HepG2 (cell line): ENCODE results near the gene HSPA1A. TPM values are rescaled to one million over a fixed set of nuclear protein-coding genes. Genes with fewer than 3 reads are reported as not detected.

ENCODE experiments used
- CBFB ChIP-seq: sonication (generic); formaldehyde crosslinking; IDR thresholded peaks from 2 replicates; pipeline ENCODE4 v1.4.0; 2020; ENCODE audit warnings: missing genetic modification reagents
- KAT7 ChIP-seq: IDR thresholded peaks from 2 replicates; pipeline ENCODE4 v1.6.1; 2018; ENCODE audit warnings: borderline replicate concordance, missing compliant biosample characterization
- MED13 ChIP-seq: sonication (generic); formaldehyde crosslinking; IDR thresholded peaks from 2 replicates; pipeline ENCODE4 v1.5.0; 2020; ENCODE audit warnings: missing genetic modification reagents
- MTA3 ChIP-seq: sonication (generic); formaldehyde crosslinking; IDR thresholded peaks from 2 replicates; pipeline ENCODE4 v1.4.0; 2020; ENCODE audit warnings: missing genetic modification reagents
- NFKB2 ChIP-seq: sonication (generic); formaldehyde crosslinking; IDR thresholded peaks from 2 replicates; pipeline ENCODE4 v1.4.0; 2020; ENCODE audit warnings: missing genetic modification reagents, borderline replicate concordance
- PHF5A ChIP-seq: IDR thresholded peaks from one replicate; pipeline ENCODE4 v1.6.1; 2018; ENCODE audit warnings: low read depth, missing genetic modification reagents; ENCODE audit not compliant: unreplicated experiment
- TBL1XR1 ChIP-seq: fragments of 150-350 bp; IDR thresholded peaks from 2 replicates; pipeline ENCODE4 v1.6.1; 2014; ENCODE audit warnings: borderline replicate concordance, low read length; ENCODE audit not compliant: partially characterized antibody
- TMF1 ChIP-seq: sonication (generic); formaldehyde crosslinking; IDR thresholded peaks from 2 replicates; pipeline ENCODE4 v1.8.1; 2022; ENCODE audit warnings: low read depth, missing genetic modification reagents
- ZFP82 ChIP-seq: sonication (generic); formaldehyde crosslinking; IDR thresholded peaks from 2 replicates; pipeline ENCODE4 v1.5.1; 2020; ENCODE audit warnings: mild to moderate bottlenecking, missing genetic modification reagents, borderline replicate concordance
- ZNF850 ChIP-seq: sonication (generic); formaldehyde crosslinking; conservative IDR thresholded peaks from 2 replicates; pipeline ENCODE4 v1.9.0; 2021; ENCODE audit warnings: mild to moderate bottlenecking, missing genetic modification reagents
- ZSCAN12 ChIP-seq: sonication (generic); formaldehyde crosslinking; IDR thresholded peaks from 2 replicates; pipeline ENCODE4 v1.9.0; 2021; ENCODE audit warnings: mild to moderate bottlenecking, missing genetic modification reagents
- polyA plus RNA-seq, 8 experiments: library from polyadenylated mRNA; depleted of rRNA in 3 of 8; stranded (reverse) in 7 of 8; unstranded in 1 of 8; fragments of >200 nt; fragmentation: Illumina TruSeq in 4 of 8; extraction: Trizol in 4 of 8; gene quantifications; 2 replicates each; pipeline versions ENCODE4 v1.2.1 to v1.2.3, GENCODE V29; 2011 to 2016; ENCODE audit warnings: low read depth in 4 of 8, missing spikeins in 1 of 8, mixed read lengths in 1 of 8; ENCODE audit not compliant: insufficient read depth in 1 of 8
- total RNA-seq, 5 experiments: library from RNA; depleted of rRNA; stranded (reverse); fragments of >200 nt; fragmentation: Illumina TruSeq; extraction: Trizol; gene quantifications; 2 replicates each; pipeline ENCODE4 v1.2.3, GENCODE V29; 2016; ENCODE audit warnings: low read depth in 1 of 5
- TF ChIP-seq, protein P1 (sequence below): sonication (generic); formaldehyde crosslinking; IDR thresholded peaks from 2 replicates; pipeline ENCODE4 v1.4.0; 2020; ENCODE audit warnings: missing genetic modification reagents
- TF ChIP-seq, protein P2 (sequence below): sonication (generic); formaldehyde crosslinking; IDR thresholded peaks from 2 replicates; pipeline ENCODE4 v1.5.0; 2020; ENCODE audit warnings: missing genetic modification reagents
- TF ChIP-seq, protein P3 (sequence below): IDR thresholded peaks from 2 replicates; pipeline ENCODE4 v1.6.1; 2016; ENCODE audit warnings: low read depth
- TF ChIP-seq, protein P4 (sequence below): IDR thresholded peaks from 2 replicates; pipeline ENCODE4 v1.6.1; 2016; ENCODE audit warnings: missing genetic modification reagents, missing compliant biosample characterization
- TF ChIP-seq, protein P5 (sequence below): sonication (generic); formaldehyde crosslinking; IDR thresholded peaks from 2 replicates; pipeline ENCODE4 v1.4.0; 2020; ENCODE audit warnings: missing genetic modification reagents, borderline replicate concordance
- TF ChIP-seq, protein P6 (sequence below): IDR thresholded peaks from 2 replicates; pipeline ENCODE4 v1.6.1; 2012; ENCODE audit warnings: inconsistent platforms
- TF ChIP-seq, protein P7 (sequence below): sonication (generic); formaldehyde crosslinking; IDR thresholded peaks from 2 replicates; pipeline ENCODE4 v1.4.0; 2020; ENCODE audit warnings: missing genetic modification reagents

HSPA1A gene
- total and polyA plus RNA-seq, 2 of the 13 experiments (the other 11 are each of a cell fraction or from before 2014, with no cell fraction given), result 44.5 to 85.0 TPM

DNA sequence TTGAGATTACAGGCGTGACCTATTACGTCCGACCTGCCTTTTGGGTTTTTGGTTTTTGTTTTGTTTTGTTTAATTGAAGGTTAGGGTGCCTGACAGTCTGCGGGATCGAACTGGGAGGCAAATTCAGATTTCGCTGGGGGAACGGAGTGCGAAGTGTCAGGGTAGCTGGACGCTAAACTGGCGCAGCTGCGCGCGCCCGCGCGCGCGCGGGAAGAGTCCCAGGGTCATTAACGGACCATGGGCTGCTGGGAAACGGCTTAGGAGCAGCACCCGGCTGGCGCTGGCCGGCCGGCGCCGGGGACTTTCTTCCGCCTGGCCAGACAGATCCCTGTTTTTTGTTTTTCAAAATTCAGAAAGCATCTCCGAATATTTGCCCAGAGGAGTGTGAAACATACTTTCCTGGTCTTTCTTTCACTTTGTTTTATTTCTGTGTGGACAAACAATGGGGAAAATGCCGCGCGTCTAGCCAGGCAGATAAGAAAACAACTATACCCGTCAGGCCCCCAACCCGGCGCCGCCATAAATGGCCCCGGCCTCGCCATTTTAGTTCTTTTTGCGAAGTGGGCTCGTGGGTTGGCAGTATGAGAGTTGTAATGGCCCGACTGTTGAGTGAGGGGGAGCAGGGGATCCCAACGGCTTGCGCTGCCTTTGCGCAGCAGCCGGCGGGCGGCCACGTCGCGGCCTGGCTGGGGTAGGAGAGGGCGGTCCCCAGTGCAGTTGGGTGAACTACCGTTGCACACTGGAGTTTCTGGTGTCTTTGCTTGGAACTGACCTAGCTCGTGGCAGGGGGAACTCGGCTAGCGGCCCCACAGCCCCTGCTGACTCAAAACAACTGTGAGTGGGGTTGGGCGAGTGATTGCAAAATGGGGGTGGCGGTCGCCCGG lies 19.3 kb downstream of the HSPA1A start (continued):
- 0 out of 2 replicates have a peak, but pooled peaks have one; percentile 56 for TF ChIP-seq TMF1 (CRISPR knock-in tag)
- TF ChIP-seq, protein P1, sequence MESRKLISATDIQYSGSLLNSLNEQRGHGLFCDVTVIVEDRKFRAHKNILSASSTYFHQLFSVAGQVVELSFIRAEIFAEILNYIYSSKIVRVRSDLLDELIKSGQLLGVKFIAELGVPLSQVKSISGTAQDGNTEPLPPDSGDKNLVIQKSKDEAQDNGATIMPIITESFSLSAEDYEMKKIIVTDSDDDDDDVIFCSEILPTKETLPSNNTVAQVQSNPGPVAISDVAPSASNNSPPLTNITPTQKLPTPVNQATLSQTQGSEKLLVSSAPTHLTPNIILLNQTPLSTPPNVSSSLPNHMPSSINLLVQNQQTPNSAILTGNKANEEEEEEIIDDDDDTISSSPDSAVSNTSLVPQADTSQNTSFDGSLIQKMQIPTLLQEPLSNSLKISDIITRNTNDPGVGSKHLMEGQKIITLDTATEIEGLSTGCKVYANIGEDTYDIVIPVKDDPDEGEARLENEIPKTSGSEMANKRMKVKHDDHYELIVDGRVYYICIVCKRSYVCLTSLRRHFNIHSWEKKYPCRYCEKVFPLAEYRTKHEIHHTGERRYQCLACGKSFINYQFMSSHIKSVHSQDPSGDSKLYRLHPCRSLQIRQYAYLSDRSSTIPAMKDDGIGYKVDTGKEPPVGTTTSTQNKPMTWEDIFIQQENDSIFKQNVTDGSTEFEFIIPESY, result peak; percentile 52; the same call in 1 of the 2 replicates
- TF ChIP-seq NFKB2 (CRISPR knock-in tag), result peak; percentile 73; the same call in 1 of the 2 replicates
- peak; percentile 93 for TF ChIP-seq MED13 (CRISPR knock-in tag)
- TF ChIP-seq ZFP82 (CRISPR knock-in tag), result no peak
- TF ChIP-seq, protein P2, sequence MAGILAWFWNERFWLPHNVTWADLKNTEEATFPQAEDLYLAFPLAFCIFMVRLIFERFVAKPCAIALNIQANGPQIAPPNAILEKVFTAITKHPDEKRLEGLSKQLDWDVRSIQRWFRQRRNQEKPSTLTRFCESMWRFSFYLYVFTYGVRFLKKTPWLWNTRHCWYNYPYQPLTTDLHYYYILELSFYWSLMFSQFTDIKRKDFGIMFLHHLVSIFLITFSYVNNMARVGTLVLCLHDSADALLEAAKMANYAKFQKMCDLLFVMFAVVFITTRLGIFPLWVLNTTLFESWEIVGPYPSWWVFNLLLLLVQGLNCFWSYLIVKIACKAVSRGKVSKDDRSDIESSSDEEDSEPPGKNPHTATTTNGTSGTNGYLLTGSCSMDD (CRISPR knock-in tag), result 0 out of 2 replicates have a peak, but pooled peaks have one; percentile 19
- TF ChIP-seq, protein P3, sequence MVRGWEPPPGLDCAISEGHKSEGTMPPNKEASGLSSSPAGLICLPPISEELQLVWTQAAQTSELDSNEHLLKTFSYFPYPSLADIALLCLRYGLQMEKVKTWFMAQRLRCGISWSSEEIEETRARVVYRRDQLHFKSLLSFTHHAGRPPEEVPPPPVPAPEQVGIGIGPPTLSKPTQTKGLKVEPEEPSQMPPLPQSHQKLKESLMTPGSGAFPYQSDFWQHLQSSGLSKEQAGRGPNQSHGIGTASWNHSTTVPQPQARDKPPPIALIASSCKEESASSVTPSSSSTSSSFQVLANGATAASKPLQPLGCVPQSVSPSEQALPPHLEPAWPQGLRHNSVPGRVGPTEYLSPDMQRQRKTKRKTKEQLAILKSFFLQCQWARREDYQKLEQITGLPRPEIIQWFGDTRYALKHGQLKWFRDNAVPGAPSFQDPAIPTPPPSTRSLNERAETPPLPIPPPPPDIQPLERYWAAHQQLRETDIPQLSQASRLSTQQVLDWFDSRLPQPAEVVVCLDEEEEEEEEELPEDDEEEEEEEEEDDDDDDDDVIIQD (CRISPR knock-in tag), result no peak; the same call in 1 of the 2 replicates
- TF ChIP-seq CBFB (CRISPR knock-in tag), result peak; percentile 70; the same call in 1 of the 2 replicates
- 0 out of 2 replicates have a peak, but pooled peaks have one; percentile 69 for TF ChIP-seq MTA3 (CRISPR knock-in tag)
- TF ChIP-seq, protein P4, sequence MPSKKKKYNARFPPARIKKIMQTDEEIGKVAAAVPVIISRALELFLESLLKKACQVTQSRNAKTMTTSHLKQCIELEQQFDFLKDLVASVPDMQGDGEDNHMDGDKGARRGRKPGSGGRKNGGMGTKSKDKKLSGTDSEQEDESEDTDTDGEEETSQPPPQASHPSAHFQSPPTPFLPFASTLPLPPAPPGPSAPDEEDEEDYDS (CRISPR knock-in tag), result peak; percentile 100
- peak; percentile 41 for TF ChIP-seq TBL1XR1
- TF ChIP-seq, protein P5, sequence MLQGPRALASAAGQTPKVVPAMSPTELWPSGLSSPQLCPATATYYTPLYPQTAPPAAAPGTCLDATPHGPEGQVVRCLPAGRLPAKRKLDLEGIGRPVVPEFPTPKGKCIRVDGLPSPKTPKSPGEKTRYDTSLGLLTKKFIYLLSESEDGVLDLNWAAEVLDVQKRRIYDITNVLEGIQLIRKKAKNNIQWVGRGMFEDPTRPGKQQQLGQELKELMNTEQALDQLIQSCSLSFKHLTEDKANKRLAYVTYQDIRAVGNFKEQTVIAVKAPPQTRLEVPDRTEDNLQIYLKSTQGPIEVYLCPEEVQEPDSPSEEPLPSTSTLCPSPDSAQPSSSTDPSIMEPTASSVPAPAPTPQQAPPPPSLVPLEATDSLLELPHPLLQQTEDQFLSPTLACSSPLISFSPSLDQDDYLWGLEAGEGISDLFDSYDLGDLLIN, result peak; percentile 99
- TF ChIP-seq, protein P6, sequence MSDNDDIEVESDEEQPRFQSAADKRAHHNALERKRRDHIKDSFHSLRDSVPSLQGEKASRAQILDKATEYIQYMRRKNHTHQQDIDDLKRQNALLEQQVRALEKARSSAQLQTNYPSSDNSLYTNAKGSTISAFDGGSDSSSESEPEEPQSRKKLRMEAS, result peak; percentile 80
- TF ChIP-seq, protein P7, sequence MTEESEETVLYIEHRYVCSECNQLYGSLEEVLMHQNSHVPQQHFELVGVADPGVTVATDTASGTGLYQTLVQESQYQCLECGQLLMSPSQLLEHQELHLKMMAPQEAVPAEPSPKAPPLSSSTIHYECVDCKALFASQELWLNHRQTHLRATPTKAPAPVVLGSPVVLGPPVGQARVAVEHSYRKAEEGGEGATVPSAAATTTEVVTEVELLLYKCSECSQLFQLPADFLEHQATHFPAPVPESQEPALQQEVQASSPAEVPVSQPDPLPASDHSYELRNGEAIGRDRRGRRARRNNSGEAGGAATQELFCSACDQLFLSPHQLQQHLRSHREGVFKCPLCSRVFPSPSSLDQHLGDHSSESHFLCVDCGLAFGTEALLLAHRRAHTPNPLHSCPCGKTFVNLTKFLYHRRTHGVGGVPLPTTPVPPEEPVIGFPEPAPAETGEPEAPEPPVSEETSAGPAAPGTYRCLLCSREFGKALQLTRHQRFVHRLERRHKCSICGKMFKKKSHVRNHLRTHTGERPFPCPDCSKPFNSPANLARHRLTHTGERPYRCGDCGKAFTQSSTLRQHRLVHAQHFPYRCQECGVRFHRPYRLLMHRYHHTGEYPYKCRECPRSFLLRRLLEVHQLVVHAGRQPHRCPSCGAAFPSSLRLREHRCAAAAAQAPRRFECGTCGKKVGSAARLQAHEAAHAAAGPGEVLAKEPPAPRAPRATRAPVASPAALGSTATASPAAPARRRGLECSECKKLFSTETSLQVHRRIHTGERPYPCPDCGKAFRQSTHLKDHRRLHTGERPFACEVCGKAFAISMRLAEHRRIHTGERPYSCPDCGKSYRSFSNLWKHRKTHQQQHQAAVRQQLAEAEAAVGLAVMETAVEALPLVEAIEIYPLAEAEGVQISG (CRISPR knock-in tag), result peak; percentile 87
- TF ChIP-seq ZNF850 (CRISPR knock-in tag), result no peak
- peak; percentile 92 for TF ChIP-seq ZSCAN12 (CRISPR knock-in tag)
- no peak for TF ChIP-seq PHF5A
- peak; percentile 85; the same call in 1 of the 2 replicates for TF ChIP-seq KAT7 (CRISPR knock-in tag)
